SH-SY5Y (cell line): Measurements from ENCODE around the gene ATL1.

ENCODE experiments used
- GATA2 ChIP-seq: IDR thresholded peaks from 2 replicates; pipeline ENCODE4 v1.6.1; 2011; ENCODE audit warnings: mild to moderate bottlenecking, low read depth, low read length
- GATA3 ChIP-seq: IDR thresholded peaks from 2 replicates; pipeline ENCODE4 v1.6.1; 2011; ENCODE audit warnings: low read depth, mild to moderate bottlenecking, low read length, moderate library complexity

The ATL1 gene

DNA sequence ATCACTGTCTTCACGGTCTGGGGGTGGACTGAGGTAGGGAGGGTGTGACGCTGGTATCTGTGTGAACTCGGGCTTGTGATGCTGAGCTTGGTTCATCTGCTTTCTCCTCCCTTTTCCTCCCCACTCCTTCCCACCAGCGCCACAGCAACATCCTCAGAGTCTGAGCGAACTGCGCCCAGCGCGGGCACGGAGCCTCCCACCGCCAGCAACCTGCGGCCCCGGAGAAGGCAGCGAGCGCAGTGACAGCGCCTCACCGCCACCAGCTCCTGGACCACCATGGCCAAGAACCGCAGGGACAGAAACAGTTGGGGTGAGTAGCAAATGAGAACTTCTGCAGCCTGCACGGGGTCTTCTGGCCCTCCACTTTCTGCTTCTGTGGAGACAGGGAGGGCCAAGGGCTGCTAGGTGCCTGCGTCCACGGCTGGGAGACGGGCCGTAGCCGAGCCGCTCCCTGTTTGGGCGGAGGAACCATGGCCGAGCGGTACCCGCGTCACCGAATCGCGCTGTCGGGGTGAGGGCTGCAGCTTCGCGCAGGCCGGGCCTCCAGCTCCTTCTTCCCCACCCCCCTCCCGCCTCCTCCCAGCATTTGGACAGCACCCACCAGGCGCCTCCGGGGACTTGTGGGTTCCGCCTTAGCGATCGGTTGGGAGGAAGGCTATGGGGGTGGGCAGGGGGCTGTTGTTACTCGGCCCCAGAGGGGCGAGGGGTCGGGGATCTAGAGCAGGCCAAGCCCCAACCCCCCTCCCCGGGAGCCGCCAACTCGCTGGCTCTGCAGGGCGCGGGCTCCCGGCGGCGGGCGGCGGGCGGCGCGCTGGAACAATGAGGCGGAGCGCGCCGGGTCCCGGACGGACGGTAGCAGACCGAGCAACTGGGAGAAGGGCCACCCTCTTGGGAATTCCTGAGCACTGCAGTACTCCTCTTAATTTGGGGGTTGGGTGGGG, at the start of gene ATL1:
ATL1 (plus strand) TSS at position 156 of the 941 bp plus-strand sequence; CDS start at position 277, 121 bp downstream.
- TF ChIP-seq GATA3 (no peak), GATA2 (no peak)

DNA sequence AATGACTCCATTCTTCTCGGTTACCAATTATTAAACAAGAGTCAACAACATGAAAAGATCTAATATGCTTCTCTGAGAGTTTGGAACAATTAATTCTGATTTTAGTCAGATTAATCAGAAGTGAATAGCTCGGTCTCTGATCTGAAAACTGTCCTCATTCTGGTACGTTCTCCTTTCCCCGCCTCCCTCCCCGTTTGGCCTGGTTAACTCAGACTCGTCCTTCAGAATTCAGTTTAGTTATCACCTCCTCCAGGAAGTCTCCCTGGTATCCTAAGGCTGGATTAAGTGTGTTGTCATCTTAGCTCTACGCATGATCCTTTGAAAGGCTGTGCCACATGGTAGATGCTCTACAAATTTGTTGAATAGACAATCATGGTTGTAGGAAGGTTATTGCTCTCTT, 49.8 kb upstream of the ATL1 start:
- TF ChIP-seq GATA3 (no peak), GATA2 (no peak)

DNA sequence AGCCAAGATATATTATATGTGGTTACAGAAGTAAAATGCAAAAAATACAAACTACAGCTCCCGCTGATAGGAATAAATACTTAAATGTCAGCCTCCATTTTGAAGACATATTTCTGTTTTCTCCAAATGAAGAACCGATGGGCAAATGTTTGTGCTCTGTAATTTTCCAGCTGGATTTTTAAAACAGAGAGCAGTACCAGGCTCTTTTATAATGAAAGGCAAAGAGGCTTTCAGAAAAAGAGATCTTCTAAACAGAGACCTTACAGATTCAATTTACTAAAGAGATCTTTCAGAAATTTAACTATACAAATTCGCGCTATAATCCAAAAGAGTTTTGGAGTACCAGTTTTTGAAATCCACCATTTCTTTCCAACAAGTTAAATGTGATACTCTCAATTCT, 47.5 kb upstream of the ATL1 start:
- TF ChIP-seq GATA3 (no peak), GATA2 (no peak)

DNA sequence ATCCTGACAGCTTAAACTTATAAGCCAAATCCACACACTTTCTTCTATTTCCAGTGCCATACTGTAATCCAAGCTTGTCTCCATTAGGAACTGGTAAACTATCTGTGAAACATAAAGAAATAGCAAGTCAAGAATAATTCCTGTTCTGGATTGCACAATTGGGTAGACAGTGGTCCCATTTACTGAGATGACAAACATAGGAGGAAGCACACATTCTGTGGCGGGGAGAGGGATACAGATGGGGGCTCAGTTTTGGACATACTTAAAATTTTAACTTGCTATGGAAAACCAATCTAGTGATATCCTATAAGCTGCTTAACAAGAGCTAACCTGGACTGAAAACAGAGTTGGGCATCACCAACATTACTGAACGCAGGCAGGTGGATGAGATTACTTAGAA, 43.9 kb upstream of the ATL1 start:
- no peak for TF ChIP-seq GATA2
- no peak for TF ChIP-seq GATA3

DNA sequence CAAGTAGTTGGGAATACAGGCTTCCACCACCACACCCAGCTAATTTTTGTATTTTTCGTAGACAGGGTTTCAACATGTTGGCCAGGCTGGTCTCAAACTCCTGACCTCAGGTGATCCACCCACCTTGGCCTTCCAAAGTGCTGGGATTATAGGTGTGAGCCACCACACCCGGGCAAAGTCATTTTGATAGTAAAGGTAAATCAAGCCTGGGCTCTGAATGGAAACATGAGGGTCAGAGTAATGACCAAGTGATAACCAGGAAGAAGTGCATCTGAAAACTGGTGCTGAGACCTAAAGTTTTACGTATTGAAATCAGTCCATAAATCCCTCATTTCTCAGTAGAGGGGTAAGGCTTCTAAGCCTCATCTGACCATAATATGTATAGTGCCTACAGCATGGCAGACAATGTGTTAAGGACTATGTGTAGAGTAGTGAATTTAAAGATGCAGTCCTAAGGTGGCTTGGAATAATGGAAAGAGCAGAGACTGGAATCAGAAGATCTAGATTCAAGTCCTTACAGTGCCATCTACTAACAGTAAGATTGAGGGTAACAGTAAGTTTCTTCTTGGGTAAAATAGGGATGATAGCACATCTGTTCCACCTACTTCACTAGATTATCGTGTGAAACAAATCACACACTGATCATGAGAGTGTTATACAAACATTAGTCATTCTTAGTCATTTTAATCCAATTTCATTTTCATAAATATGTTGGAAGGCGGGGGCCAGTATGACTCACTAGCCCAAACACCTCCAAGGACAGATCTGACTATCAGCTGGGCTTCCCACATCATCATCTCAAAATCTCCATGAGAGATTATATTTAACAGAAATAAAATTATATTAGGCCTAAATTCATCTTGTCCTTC, 38.8 kb upstream of the ATL1 start:
- TF ChIP-seq GATA2 (no peak), GATA3 (no peak)

DNA sequence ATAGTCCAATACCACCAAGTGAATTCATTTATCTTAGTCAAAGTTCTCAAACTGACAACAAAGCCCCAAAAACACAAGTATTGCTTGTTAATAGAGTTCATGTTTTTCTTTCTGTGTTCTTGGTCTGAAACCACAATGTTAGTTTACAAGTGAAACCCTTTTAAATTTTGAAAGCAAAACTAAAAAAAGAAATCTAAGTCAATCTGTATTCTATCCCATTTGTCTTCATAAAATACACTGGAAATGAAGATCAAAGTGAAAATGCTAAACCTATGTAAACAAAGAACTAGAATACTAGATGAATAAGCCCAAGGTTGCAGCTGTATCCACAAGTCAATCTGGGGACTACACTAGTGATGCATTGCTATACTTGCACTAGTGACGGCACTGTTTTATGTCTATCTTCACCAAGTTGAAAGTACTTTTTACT, 38.0 kb upstream of the ATL1 start:
- TF ChIP-seq GATA3, result no peak
- TF ChIP-seq GATA2, result no peak

DNA sequence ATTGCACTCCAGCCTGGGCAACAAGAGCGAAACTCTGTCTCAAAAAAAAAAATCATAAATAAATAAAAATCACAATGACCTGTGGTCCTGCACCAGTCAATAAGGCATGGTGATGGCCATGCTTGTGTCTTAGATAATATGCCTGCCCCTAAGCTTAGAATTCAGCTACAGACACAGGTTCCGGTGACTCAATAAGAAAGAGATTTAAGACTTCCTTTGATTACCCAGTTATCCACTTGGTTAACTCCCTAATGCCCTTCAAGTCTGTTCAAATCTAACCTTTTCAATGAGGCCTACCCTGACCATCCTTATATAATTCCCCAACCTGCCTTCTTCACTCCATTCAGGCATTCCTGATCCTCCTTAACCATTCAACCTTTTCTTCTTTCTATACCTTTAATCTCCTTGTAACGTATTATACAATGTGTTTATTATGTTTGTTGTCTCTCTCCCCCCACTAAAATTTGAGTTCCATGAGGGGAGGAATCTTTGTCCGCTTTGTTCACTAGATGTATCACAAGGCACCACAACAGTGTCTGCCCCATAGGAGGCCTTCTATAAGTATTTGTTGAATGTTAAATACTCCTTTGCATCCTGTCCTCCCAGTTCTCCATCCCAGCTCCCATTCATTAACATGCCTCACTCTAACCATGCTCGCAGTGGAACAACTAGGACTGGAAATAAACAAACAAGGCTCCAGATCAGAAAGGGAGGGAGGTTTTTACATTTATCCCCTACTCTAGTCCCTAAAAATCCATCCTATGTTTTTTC, 36.5 kb upstream of the ATL1 start:
- TF ChIP-seq GATA2 (no peak), GATA3 (no peak)

DNA sequence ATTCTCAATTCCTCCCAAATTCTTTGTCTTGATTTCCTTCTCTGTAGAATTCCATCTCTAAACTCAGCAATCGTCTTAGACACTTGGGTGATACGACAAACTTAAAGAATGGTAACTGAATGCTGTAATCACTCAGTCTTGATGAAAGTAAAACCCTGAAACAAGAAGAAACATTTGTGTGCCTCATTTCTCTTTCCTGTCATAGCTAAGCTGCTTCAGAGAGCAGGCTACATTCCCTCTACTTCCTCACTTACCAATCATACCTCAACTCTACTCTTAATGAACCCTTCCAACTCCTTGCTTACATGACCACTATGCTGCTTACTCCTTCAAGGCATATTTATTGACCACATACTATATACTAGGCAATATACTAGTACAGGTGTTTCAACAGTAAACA, 35.9 kb upstream of the ATL1 start:
- TF ChIP-seq GATA2 (no peak), GATA3 (no peak)

DNA sequence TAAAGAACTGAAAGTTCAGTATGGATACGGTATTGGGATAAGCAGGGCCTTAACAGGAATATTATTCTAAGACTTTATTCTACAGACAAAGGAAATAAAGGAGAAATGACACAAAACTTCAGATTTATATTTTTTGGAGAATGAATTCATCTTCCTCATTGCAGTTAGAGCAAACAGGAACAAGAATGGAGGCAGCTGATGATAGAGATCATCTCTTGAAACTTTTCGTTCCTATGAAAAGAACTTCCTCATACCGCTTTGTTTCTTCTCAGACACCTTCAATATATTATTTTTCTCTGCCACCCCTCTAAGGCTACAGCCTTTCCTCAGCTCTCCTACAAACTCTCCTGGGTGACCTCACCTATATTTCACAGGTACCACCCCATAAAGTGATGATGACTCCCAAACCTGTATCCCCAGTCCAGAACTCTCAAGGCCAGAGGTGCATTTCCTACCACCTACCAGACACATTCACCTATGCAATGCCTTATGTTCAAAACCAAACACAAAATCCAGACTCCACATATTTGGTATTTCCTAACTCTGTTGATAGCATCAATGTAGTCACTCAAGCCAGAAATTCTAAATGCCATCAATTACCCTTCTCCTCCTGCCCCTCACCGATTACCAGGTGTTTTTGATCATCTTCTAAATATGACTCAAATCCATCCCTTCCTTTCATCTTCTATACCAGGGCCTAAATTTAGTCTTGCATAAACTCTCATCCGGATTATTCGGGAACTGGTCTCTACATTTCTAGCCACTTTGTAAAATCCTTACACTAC, 35.0 kb upstream of the ATL1 start:
- TF ChIP-seq GATA3 (no peak), GATA2 (no peak; the same call in 1 of the 2 replicates)

DNA sequence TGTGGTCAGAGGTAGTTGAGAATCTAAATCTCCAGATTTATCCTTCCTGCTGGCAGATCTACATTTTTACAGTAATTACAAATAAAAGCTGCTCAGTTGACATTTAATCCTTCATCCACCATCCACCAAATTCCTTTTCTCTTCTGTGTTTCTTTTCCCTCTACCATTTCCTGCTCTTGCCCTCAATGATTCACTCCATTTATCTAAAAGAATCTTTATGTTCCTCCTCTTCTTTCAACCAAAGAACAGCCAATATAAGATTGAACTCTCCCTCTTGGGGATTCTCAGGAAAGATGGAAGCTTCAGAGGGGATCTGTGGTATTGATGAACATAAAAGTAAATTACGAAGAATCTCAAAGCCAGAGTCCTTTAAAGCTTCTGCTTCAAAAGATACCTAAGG, 31.9 kb upstream of the ATL1 start:
- no peak for TF ChIP-seq GATA3
- no peak for TF ChIP-seq GATA2

DNA sequence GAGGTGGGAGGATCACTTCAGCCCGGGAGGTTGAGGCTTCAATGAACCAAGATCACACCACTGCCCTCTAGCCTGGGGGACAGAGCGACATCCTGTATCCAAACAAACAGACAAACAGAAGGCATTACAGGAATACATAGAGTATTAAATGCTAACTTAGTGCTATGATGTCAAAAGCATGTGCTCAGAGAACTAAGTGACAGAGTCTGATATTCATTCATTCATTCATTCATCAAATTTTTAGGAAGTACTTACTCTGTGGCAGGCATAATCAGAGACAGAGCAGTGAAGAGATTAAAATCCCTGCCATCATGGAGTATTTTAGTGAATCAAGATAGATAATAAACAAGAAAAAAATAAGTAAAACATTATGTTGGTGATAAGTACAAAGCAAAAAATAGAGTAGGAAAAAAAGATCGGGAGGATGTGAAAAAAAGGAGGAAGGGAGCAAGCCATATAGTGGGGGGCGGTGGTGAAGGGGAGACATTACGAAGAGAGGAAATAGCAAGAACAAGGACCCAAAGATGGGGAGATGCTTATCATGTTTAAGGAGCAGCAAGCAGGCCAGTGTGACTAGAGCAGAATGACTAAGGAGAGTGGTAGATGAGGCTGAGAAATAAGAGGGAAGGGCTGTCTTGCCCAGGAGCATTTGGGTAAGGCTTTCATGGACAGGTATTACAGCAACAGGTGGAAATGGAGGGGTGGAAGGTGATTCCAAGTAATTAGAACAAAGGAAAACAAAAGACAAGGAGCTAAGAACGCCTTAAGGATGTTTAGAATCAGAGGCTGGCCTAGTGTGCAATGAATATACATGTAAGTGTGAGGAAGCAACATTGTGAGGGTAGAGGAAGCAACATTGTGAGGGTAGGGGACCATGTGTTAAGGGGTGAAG, 30.4 kb upstream of the ATL1 start:
- TF ChIP-seq GATA3, result no peak
- 0 out of 2 replicates have a peak, but pooled peaks have one; percentile 26 for TF ChIP-seq GATA2

DNA sequence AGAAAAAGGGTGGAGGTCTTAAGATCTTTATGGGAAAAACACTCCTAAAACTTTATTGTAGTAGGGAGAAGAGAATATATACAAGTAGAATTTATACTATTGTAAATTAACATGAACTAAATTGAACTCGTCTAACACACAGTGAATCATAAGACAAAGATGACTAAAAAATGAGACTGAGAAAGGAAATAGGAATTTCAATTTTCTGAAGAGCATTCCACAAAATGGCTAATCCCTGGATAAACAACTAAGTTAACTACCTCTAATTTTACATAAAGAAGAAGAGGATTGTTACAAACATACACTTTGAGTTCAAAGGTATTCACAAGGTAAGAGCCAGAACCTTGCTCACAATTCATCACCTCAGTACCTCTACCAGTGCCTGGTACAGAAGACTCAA, 29.6 kb upstream of the ATL1 start:
- no peak for TF ChIP-seq GATA2
- TF ChIP-seq GATA3, result no peak

DNA sequence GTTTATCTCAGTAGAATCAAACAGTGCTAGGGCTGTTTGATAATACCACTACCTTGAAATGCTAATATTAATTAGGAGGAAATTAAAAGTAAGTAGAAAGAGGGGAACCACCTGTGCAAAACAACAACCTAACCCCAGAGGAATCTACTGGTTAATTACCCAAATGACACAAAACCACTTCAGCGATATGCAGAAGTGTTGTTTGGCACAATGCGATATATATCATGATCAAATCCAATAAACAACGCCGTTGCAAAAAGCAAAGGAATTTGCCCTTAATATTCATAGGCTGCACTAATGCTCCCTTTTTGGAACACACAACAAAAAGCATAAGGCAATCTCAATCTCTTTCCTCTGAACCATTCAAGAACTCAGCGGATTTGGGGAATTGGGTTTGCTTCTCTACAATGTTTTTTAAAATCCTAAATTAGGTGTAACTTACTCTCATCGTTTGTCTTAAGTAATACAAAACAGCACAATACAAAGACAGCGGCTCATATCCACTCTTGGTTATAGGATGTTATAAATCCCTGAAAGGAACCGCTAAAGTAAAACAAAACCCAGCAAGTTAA, 29.1 kb upstream of the ATL1 start:
- TF ChIP-seq GATA3, result no peak
